Caco-2 (cell line): ENCODE results near the gene NPHP4. TPM values are rescaled to one million over a fixed set of nuclear protein-coding genes. Genes with fewer than 3 reads are reported as not detected.

ENCODE experiments used
- BruUV-seq: library from RNA; stranded (reverse); fragments of 400-500 nt; replicated peaks from 2 replicates; lab custom pipeline; 2021; lab: Mats Ljungman, UMichigan
- CTCF ChIA-PET: fragments of 300-600 bp; sonication (Branson Sonifier 250); formaldehyde crosslinking; loops from one replicate; lab custom pipeline; 2022; ENCODE audit warnings: antibody characterized with exemption; lab: Charles Lee
- POLR2A ChIA-PET: fragments of 300-600 bp; sonication (Branson Sonifier 250); formaldehyde crosslinking; loops from one replicate; lab custom pipeline; 2022; ENCODE audit warnings: antibody characterized with exemption; lab: Charles Lee
- DNase-seq, 2 experiments: peaks; one replicate each; pipeline versions ENCODE4 v3.0.0 to v3.0.0-alpha.2; 2020 to 2022
- H3K27me3 ChIP-seq: replicated peaks from 2 replicates; pipeline ENCODE4 v1.6.0; 2011; ENCODE audit warnings: low read length; ENCODE audit not compliant: control insufficient read depth, insufficient read depth
- H3K36me3 ChIP-seq: 2 replicates; pipeline ENCODE4 v1.5.1; 2011; ENCODE audit warnings: low read length; ENCODE audit not compliant: control insufficient read depth, insufficient read depth
- H3K4me1 ChIP-seq: fragments of 250-450 bp; sonication (Bioruptor Pico); 2 replicates; pipeline ENCODE4 v1.5.1; 2020; ENCODE audit warnings: mild to moderate bottlenecking
- H3K4me3 ChIP-seq: 2 replicates; pipeline ENCODE4 v1.5.1; 2011; ENCODE audit warnings: low read depth, mild to moderate bottlenecking, control low read depth, low read length
- H3K9me3 ChIP-seq: fragments of 250-450 bp; sonication (Bioruptor Pico); 2 replicates; pipeline ENCODE4 v1.5.1; 2020; ENCODE audit warnings: mild to moderate bottlenecking, moderate library complexity
- H3K27ac Mint-ChIP-seq: one replicate; pipeline ENCODE4 v1.8.0; 2022; ENCODE audit warnings: mixed read lengths; ENCODE audit not compliant: unreplicated experiment
- H3K27me3 Mint-ChIP-seq: one replicate; pipeline ENCODE4 v1.8.0; 2022; ENCODE audit warnings: mixed read lengths; ENCODE audit not compliant: insufficient read depth, unreplicated experiment
- H3K36me3 Mint-ChIP-seq: one replicate; pipeline ENCODE4 v1.8.0; 2022; ENCODE audit warnings: mild to moderate bottlenecking, mixed read lengths; ENCODE audit not compliant: insufficient read depth, unreplicated experiment
- H3K4me1 Mint-ChIP-seq: one replicate; pipeline ENCODE4 v1.8.0; 2022; ENCODE audit warnings: low read depth, mixed read lengths; ENCODE audit not compliant: unreplicated experiment
- H3K4me3 Mint-ChIP-seq: one replicate; pipeline ENCODE4 v1.8.0; 2022; ENCODE audit warnings: mild to moderate bottlenecking, moderate library complexity, mixed read lengths; ENCODE audit not compliant: unreplicated experiment
- H3K9me3 Mint-ChIP-seq: one replicate; pipeline ENCODE4 v1.8.0; 2022; ENCODE audit warnings: mixed read lengths; ENCODE audit not compliant: unreplicated experiment
- intact Hi-C: fragments of 100-400 bp; cut with micrococcal nuclease; formaldehyde crosslinking; loops from one replicate; pipeline ENCODE4 v1.10.0; 2022; ENCODE audit not compliant: unreplicated experiment
- total RNA-seq: library from RNA; stranded (reverse); gene quantifications from 2 replicates; pipeline ENCODE4 v1.2.3, GENCODE V29; 2022
- TF ChIP-seq, protein P1 (sequence below), 2 experiments: fragments of 200-600 bp in 1 of 2; IDR thresholded peaks; 1 replicate in 1 of 2; 2 replicates in 1 of 2; pipeline versions ENCODE4 v1.5.1 to v1.8.0; 2011 to 2022; ENCODE audit warnings: antibody characterized with exemption in 1 of 2, control low read depth in 1 of 2, inconsistent platforms in 1 of 2, low read depth in 1 of 2, low read length in 1 of 2, mild to moderate bottlenecking in 1 of 2, moderate library complexity in 1 of 2; ENCODE audit not compliant: insufficient read depth in 1 of 2, severe bottlenecking in 1 of 2, unreplicated experiment in 1 of 2

NPHP4 gene
- total RNA-seq, 1 experiment from 2014 or later, result 12.3 TPM

DNA sequence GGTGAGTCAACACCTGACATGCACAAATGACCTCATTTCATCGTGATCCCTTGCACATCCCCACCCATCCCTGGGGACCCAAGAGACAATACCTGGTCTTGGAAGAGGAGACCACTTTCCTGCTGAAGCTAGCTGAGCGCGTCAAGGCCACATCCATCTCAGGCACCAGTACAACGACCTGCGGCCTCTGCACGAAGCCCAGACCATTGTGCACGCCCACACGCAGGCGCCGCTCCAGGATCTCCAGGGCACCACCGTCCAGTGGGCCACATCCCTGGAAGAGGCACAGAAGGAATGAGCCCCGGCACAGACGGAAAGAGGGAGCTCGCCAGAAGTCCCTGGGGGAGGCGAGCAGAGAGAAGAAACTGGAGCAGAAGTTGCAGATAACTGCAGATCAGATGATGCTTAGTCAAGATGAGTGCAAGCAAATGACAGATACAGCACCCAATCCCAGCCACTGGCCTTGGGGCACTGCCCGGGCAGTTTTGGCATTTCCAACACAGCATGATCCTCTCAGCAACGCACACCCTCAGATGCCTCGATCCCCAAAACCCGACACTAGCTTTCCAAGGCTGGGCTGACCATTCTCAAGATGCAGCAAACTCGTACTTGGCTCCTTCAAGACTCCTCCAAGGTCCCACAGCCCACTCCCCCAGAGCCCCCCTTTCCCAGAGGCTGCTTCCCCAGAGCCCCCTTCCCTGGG, 44.1 kb downstream of the NPHP4 start:
- no peaks in the 10 kb centered on the region for H3K4me1 Mint-ChIP-seq
- no peaks in the 10 kb centered on the region for H3K36me3 Mint-ChIP-seq
- H3K27me3 ChIP-seq, result no peaks in the 10 kb centered on the region
- no peaks in the 10 kb centered on the region for H3K4me1 ChIP-seq
- H3K27me3 Mint-ChIP-seq, result no peaks in the 10 kb centered on the region
- no peak overlapping the region for H3K4me3 ChIP-seq
- CTCF ChIA-PET, result no interaction called here
- DNase-seq, result no peak
- POLR2A ChIA-PET, result no interaction called here
- H3K4me3 Mint-ChIP-seq, result no peak overlapping the region
- no peaks in the 10 kb centered on the region for H3K9me3 ChIP-seq
- H3K27ac Mint-ChIP-seq, result no peak overlapping the region
- H3K9me3 Mint-ChIP-seq, result no peaks in the 10 kb centered on the region
- TF ChIP-seq, protein P1, sequence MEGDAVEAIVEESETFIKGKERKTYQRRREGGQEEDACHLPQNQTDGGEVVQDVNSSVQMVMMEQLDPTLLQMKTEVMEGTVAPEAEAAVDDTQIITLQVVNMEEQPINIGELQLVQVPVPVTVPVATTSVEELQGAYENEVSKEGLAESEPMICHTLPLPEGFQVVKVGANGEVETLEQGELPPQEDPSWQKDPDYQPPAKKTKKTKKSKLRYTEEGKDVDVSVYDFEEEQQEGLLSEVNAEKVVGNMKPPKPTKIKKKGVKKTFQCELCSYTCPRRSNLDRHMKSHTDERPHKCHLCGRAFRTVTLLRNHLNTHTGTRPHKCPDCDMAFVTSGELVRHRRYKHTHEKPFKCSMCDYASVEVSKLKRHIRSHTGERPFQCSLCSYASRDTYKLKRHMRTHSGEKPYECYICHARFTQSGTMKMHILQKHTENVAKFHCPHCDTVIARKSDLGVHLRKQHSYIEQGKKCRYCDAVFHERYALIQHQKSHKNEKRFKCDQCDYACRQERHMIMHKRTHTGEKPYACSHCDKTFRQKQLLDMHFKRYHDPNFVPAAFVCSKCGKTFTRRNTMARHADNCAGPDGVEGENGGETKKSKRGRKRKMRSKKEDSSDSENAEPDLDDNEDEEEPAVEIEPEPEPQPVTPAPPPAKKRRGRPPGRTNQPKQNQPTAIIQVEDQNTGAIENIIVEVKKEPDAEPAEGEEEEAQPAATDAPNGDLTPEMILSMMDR (IDR thresholded peaks at IDR 0.05; ENCODE audit: insufficient read depth in 1 of 2, low read depth in 1 of 2, low read length in 1 of 2, severe bottlenecking in 1 of 2, unreplicated experiment in 1 of 2), result no peak
- BruUV-seq, result no TSS peak
- H3K36me3 ChIP-seq, result no peaks in the 10 kb centered on the region
- intact Hi-C loops, result no loop called here

DNA sequence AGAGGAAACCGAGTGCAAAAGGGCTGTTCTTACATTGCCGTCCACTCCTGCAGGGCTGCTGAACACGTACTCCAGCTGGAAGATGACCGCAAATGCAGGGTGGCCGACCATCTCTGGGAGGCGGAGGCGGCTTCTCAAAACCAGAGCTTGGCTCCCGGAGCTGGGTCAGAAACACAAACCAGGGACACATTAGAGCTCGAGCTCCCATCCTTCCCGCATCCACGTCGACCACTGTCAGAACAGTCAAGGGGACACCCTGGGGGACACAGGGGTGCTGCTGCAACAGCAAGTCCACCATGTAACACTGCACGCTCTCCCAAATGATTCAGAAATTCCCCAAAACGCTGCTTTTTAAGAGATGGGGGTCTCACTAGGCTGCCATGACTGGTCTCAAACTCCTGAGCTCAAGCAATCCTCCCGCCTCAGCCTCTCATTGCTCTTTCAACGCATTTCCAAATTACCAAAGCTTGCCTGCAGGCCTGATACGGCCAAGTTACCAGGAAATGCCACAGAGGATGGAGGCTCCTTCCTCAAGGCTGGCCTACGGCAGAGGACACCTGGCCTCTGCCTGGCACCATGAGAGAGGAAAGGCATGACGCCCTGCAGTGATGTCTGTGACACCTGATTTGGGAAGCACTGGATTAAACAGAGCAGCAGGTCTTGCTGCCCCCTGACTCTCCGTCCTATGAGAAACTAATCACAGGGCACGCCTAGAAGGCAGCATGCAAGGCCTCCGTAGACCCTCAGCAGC, 45.0 kb downstream of the NPHP4 start:
- Mint-ChIP-seq H3K27me3 (no peaks in the 10 kb centered on the region), H3K9me3 (no peaks in the 10 kb centered on the region), H3K27ac (no peak overlapping the region), H3K4me1 (no peaks in the 10 kb centered on the region), H3K36me3 (no peaks in the 10 kb centered on the region), H3K4me3 (no peak overlapping the region)
- ChIA-PET CTCF (no interaction called here), POLR2A (no interaction called here)
- no peaks in the 10 kb centered on the region for H3K36me3 ChIP-seq
- no peak overlapping the region for H3K4me3 ChIP-seq
- no peaks in the 10 kb centered on the region for H3K9me3 ChIP-seq
- H3K27me3 ChIP-seq, result no peaks in the 10 kb centered on the region
- TF ChIP-seq, protein P1 (IDR thresholded peaks at IDR 0.05; ENCODE audit: insufficient read depth in 1 of 2, low read depth in 1 of 2, low read length in 1 of 2, severe bottlenecking in 1 of 2, unreplicated experiment in 1 of 2), result no peak
- BruUV-seq, result no TSS peak
- intact Hi-C loops, result no loop called here
- DNase-seq, result no peak
- no peaks in the 10 kb centered on the region for H3K4me1 ChIP-seq

- intact Hi-C loops, result no loop called here
- Histone ChIP-seq H3K27me3 (no peaks in the 10 kb centered on the region), H3K9me3 (no peaks in the 10 kb centered on the region), H3K36me3 (no peaks in the 10 kb centered on the region), H3K4me1 (no peaks in the 10 kb centered on the region), H3K4me3 (no peak overlapping the region)
- Mint-ChIP-seq H3K9me3 (no peaks in the 10 kb centered on the region), H3K27ac (no peak overlapping the region), H3K27me3 (no peaks in the 10 kb centered on the region), H3K4me1 (no peaks in the 10 kb centered on the region), H3K4me3 (no peak overlapping the region), H3K36me3 (no peaks in the 10 kb centered on the region)
- BruUV-seq, result no TSS peak
- no peak for DNase-seq
- POLR2A ChIA-PET, result no interaction called here
- CTCF ChIA-PET, result no interaction called here
- TF ChIP-seq, protein P1 (IDR thresholded peaks at IDR 0.05; ENCODE audit: insufficient read depth in 1 of 2, low read depth in 1 of 2, low read length in 1 of 2, severe bottlenecking in 1 of 2, unreplicated experiment in 1 of 2), result no peak
These were observed 46.8 kb downstream of the NPHP4 start for GRCh38 chr1:5945445-5945844.
